Lower leg skin (tissue), 3 donors: ENCODE measurements around the gene FAM229B.

Experiments
- CTCF ChIP-seq, 3 donors: fragments of 450-650 bp; IDR thresholded peaks; one replicate each; pipeline ENCODE4 v1.5.1; 2016; ENCODE audit warnings: antibody characterized with exemption in 3 of 3, mild to moderate bottlenecking in 3 of 3, moderate library complexity in 2 of 3
- POLR2A ChIP-seq, 2 donors: fragments of 450-650 bp; IDR thresholded peaks; one replicate each; pipeline ENCODE4 v1.6.1; 2016 to 2017; ENCODE audit warnings: antibody characterized with exemption in 2 of 2, mild to moderate bottlenecking in 1 of 2, moderate library complexity in 1 of 2

- TF ChIP-seq CTCF (IDR thresholded peaks at IDR 0.05) (no peak), POLR2A (IDR thresholded peaks at IDR 0.05) (no peak)
Observed at GRCh38 chr6:112085286-112086065, 1.9 kb upstream of the FAM229B start.
